Measurements from ENCODE around the gene TNFAIP8L3. TPM values are rescaled to one million over a fixed set of nuclear protein-coding genes. Genes with fewer than 3 reads are reported as not detected.

The TNFAIP8L3 gene
- polyA plus RNA-seq, 2 of the 4 experiments (the other 2 are of a cell fraction) = 0.26 to 1.8 TPM

- FAIRE-seq = no peak
Observed at GRCh38 chr15:51108933-51109550, 14.3 kb upstream of the TNFAIP8L3 start.

GRCh38 chr15:51107612-51108011, 12.9 kb upstream of the TNFAIP8L3 start:
- POLR2A ChIA-PET = no interaction called here
- Histone ChIP-seq H3K4me3 (no peak overlapping the region), H3K27ac (no peak overlapping the region), H3K4me1 (no peaks in the 10 kb centered on the region), H3K4me2 (no peak overlapping the region), H3K9me3 (no peaks in the 10 kb centered on the region)
- no peak for FAIRE-seq
- CTCF ChIA-PET = interaction anchor here (1.6 to 2.6 kb wide), 4 partner anchors 10 to 85 kb away, joined by 3 to 12 read pairs (median 8); no protein-coding TSS in a partner anchor
- TF ChIP-seq RAD21 (conservative IDR thresholded peaks at IDR 0.05 in 1 of 2, IDR thresholded peaks at IDR 0.05 in 1 of 2) = no peak
- no peak for TF ChIP-seq ZNF302 (CRISPR knock-in tag; IDR thresholded peaks at IDR 0.05)
- TF ChIP-seq RNF2 (IDR thresholded peaks at IDR 0.05; ENCODE audit: borderline replicate concordance, low read depth) = no peak
- TF ChIP-seq EHF (CRISPR knock-in tag; IDR thresholded peaks at IDR 0.05) = no peak
- no peak for TF ChIP-seq CHD4 (IDR thresholded peaks at IDR 0.05; ENCODE audit: borderline replicate concordance)
- no peak for TF ChIP-seq CTCF (IDR thresholded peaks at IDR 0.05)
- TF ChIP-seq RCOR1 (IDR thresholded peaks at IDR 0.05; ENCODE audit: low read depth, low read length) = no peak
- TF ChIP-seq FOSL2 (IDR thresholded peaks at IDR 0.05) = no peak
- no peak for TF ChIP-seq FOSL2 (CRISPR knock-in tag; IDR thresholded peaks at IDR 0.05)
- TF ChIP-seq JUN (IDR thresholded peaks at IDR 0.05) = no peak
- TF ChIP-seq BHLHE40 (IDR thresholded peaks at IDR 0.05; ENCODE audit: low read depth, low read length) = no peak
- no peak for TF ChIP-seq BCL3 (IDR thresholded peaks at IDR 0.05)
- TF ChIP-seq ATOH8 (CRISPR knock-in tag; IDR thresholded peaks at IDR 0.05; ENCODE audit: low read depth) = no peak
- TF ChIP-seq TP53 (CRISPR knock-in tag; IDR thresholded peaks at IDR 0.05) = no peak
- TF ChIP-seq HOXB13 (CRISPR knock-in tag; IDR thresholded peaks at IDR 0.05; ENCODE audit: low read depth) = no peak
- TF ChIP-seq RARB (CRISPR knock-in tag; IDR thresholded peaks at IDR 0.05) = no peak
- no peak for TF ChIP-seq PBX3 (IDR thresholded peaks at IDR 0.05)
- TF ChIP-seq EHMT2 (IDR thresholded peaks at IDR 0.05; ENCODE audit: low read depth) = no peak
- TF ChIP-seq NFE2L2 (conservative IDR thresholded peaks at IDR 0.05; ENCODE audit: low read length) = no peak
- no peak for DNase-seq (ENCODE audit: low read depth in 1 of 2, low spot score in 1 of 2)
- no peak for ATAC-seq
- WGBS (ENCODE audit: missing lambda C conversion rate) = 83% methylated on average over 3 of the region's 3 CpGs

More at GRCh38 chr15:51108933-51109550, 14.3 kb upstream of the TNFAIP8L3 start:
- ATAC-seq (no peak), DNase-seq (ENCODE audit: low read depth in 1 of 2, low spot score in 1 of 2) (no peak)
- Histone ChIP-seq H3K27ac (no peak overlapping the region; a peak in 1 of 6 replicates), H3K4me1 (no peaks in the 10 kb centered on the region), H3K9me3 (no peaks in the 10 kb centered on the region), H3K4me3 (no peak overlapping the region), H3K4me2 (no peak overlapping the region)
- ChIA-PET POLR2A (no interaction called here), CTCF (interaction anchor here (1.2 to 2.2 kb wide), 6 partner anchors 9 to 84 kb away, joined by 3 to 9 read pairs (median 6); no protein-coding TSS in a partner anchor)
- WGBS (ENCODE audit: missing lambda C conversion rate) = 54% methylated on average over 3 of the region's 3 CpGs
- TF ChIP-seq ESRRA (IDR thresholded peaks at IDR 0.05; ENCODE audit: borderline replicate concordance, low read length) (no peak), TP53 (CRISPR knock-in tag; IDR thresholded peaks at IDR 0.05) (no peak), RFX5 (IDR thresholded peaks at IDR 0.05) (no peak), MYC (IDR thresholded peaks at IDR 0.05; ENCODE audit: borderline replicate concordance, low read length) (no peak), RAD21 (conservative IDR thresholded peaks at IDR 0.05 in 1 of 2, IDR thresholded peaks at IDR 0.05 in 1 of 2) (no peak), FOXS1 (CRISPR knock-in tag; IDR thresholded peaks at IDR 0.05) (no peak), HOXB13 (CRISPR knock-in tag; IDR thresholded peaks at IDR 0.05; ENCODE audit: low read depth) (no peak), CBX2 (IDR thresholded peaks at IDR 0.05; ENCODE audit: borderline replicate concordance, low read depth) (no peak), BHLHE40 (IDR thresholded peaks at IDR 0.05; ENCODE audit: low read depth, low read length) (no peak), JUNB (IDR thresholded peaks at IDR 0.05) (no peak)
